Heart left ventricle (tissue), 16 donors: Measurements from ENCODE around the gene MLN. TPM values are rescaled to one million over a fixed set of nuclear protein-coding genes. Genes with fewer than 3 reads are reported as not detected.

Source experiments
- ATAC-seq, 4 donors: fragments of 200-7000 bp; cut with Tn5 transposase; one replicate each; pipeline ENCODE4 v1.9.1; 2020 to 2022; ENCODE audit warnings: moderate library complexity in 4 of 4, mild to moderate bottlenecking in 3 of 4, moderate number of reproducible peaks in 1 of 4
- DNase-seq, 5 donors: peaks; one replicate each; pipeline ENCODE4 v3.0.0-alpha.2; 2020
- H3K27ac ChIP-seq, 12 donors: fragments of 200-600 bp; sonication (generic) in 4 of 12; one replicate each; pipeline versions ENCODE4 v1.5.0 to v1.8.0; 2016 to 2022; ENCODE audit warnings: mild to moderate bottlenecking in 2 of 12
- H3K27me3 ChIP-seq, 9 donors: fragments of 200-600 bp; sonication (generic) in 2 of 9; one replicate each; pipeline versions ENCODE4 v1.5.1 to v1.8.0; 2016 to 2022; ENCODE audit warnings: mild to moderate bottlenecking in 3 of 9
- H3K36me3 ChIP-seq, 9 donors: fragments of 200-600 bp; sonication (generic) in 2 of 9; one replicate each; pipeline versions ENCODE4 v1.5.0 to v1.8.0; 2018 to 2022; ENCODE audit warnings: mild to moderate bottlenecking in 2 of 9
- H3K4me1 ChIP-seq, 12 donors: fragments of 200-600 bp; sonication (generic) in 4 of 12; one replicate each; pipeline versions ENCODE4 v1.5.0 to v1.8.0; 2016 to 2022; ENCODE audit warnings: mild to moderate bottlenecking in 3 of 12
- H3K4me3 ChIP-seq, 12 donors: fragments of 200-600 bp; sonication (generic) in 4 of 12; one replicate each; pipeline versions ENCODE4 v1.5.0 to v1.8.0; 2017 to 2022; ENCODE audit warnings: mild to moderate bottlenecking in 9 of 12, moderate library complexity in 4 of 12
- H3K9me3 ChIP-seq, 12 donors: fragments of 200-600 bp; sonication (generic) in 4 of 12; one replicate each; pipeline versions ENCODE4 v1.5.0 to v1.8.0; 2016 to 2022; ENCODE audit warnings: mild to moderate bottlenecking in 1 of 12
- CTCF ChIP-seq, 12 donors: fragments of 200-600 bp; sonication (generic) in 4 of 12; IDR thresholded peaks; one replicate each; pipeline versions ENCODE4 v1.5.0 to v1.8.0; 2018 to 2022; ENCODE audit warnings: antibody characterized with exemption in 12 of 12, mild to moderate bottlenecking in 5 of 12
- POLR2A ChIP-seq, 2 donors: fragments of 450-650 bp; IDR thresholded peaks; one replicate each; pipeline ENCODE4 v1.6.1; 2017; ENCODE audit warnings: antibody characterized with exemption in 2 of 2, mild to moderate bottlenecking in 2 of 2, moderate library complexity in 2 of 2
- WGBS, 4 donors: extraction: QIAGEN DNeasy Blood & Tissue Kit in 2 of 4; methylation state at CpG; one replicate each; pipeline versions ENCODE4 v1.1.5 to v1.1.7; 2013 to 2018; 5-methylcytosine and 5-hydroxymethylcytosine counted together
- intact Hi-C, 10 donors: fragments of 100-400 bp; cut with DNase I; formaldehyde crosslinking; loops; one replicate each; pipeline versions ENCODE4 v1.11.1 to v1.14.2; 2022
- polyA plus RNA-seq, 2 donors: library from polyadenylated mRNA; stranded (reverse); fragments of 200-250 nt; gene quantifications; one replicate each; pipeline ENCODE4 v1.2.3, GENCODE V29; 2013
- total RNA-seq, 9 donors: library from RNA; depleted of rRNA in 2 of 9; stranded (reverse); fragments of >200 nt in 2 of 9; fragmentation: NEBNext Ultra II Directional in 3 of 9; extraction: Animal tissue kit (Norgen Biotek cat#: 25700) in 3 of 9; gene quantifications; one replicate each; pipeline versions ENCODE4 v1.1.0 to v1.2.4, GENCODE V29; 2016 to 2023
- donor health status: ischemic (EF 13 %, LVEDD 7.1; RV severe dilation, severe dysfunction).
- donor health status: healthy with polysubstance abuse.
- donor health status: DM: no; HTN: yes; CAD: no.
- donor health status: DM: no; HTN: no; CAD: no.
- donor health status: ischemic (EF 25% LVEDD 6.9; RV normal size, moderate dysfunction).
- donor health status: ischemic (EF 25% LVEDD 5.7; RV mildly dilated, moderate dysfunction).
- donor health status: healthy.
- donor health status: DM: yes; HTN: yes; CAD: no.
- donor health status: ischemic (EF 35%, LVEDD 5.7; RV mildly dilated, moderate dysfunction).
- donor health status: nonischemic (EF 11% LVEDD 7.7; RV severe dilation, severe dysfunction).
- donor health status: DM: yes; HTN: yes; CAD: no.
- donor health status: PGD.
- donor health status: ischemic (EF 29% LVEDD 5.4; RV normal size, mild dysfunction).
- donor health status: nonischemic (EF 23%, LVEDD 6.1; RV moderate dilation, normal function).

The MLN gene
- total and polyA plus RNA-seq, 11 donors, result not detected

DNA sequence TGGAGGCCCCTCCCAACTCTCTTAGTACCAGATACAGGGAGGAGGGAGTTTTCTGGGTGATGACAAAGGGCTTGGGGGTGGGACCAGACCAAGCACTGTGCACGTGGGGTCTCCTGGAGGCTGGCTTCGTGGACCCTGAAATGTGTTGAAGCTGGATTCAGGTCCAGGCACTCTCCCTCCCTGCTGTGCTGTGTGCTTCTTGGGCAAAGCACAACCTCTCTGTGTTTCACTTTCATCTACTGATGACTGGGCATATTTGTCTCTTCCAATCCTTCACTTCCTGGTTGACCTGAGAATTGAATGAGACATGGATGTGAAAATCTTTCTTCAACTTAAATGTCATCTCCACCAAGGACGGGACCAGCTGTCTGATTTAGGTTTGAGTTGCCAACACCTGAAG, 14.5 kb upstream of the MLN start:
- Histone ChIP-seq H3K4me3 (no peak overlapping the region), H3K9me3 (no peaks in the 10 kb centered on the region), H3K36me3 (no peaks in the 10 kb centered on the region), H3K27me3 (peaks cover 2 to 43% (median 18%) of the 10 kb centered on the region in 9 donors), H3K4me1 (no peaks in the 10 kb centered on the region), H3K27ac (no peak overlapping the region)
- ATAC-seq, result no peak
- intact Hi-C loops, result no loop called here
- 58 to 67% (median 62%) methylated on average over 3 of the region's 3 CpGs for WGBS, 4 donors
- DNase-seq, result no peak
- TF ChIP-seq CTCF (IDR thresholded peaks at IDR 0.05) (no peak), POLR2A (IDR thresholded peaks at IDR 0.05) (no peak)

DNA sequence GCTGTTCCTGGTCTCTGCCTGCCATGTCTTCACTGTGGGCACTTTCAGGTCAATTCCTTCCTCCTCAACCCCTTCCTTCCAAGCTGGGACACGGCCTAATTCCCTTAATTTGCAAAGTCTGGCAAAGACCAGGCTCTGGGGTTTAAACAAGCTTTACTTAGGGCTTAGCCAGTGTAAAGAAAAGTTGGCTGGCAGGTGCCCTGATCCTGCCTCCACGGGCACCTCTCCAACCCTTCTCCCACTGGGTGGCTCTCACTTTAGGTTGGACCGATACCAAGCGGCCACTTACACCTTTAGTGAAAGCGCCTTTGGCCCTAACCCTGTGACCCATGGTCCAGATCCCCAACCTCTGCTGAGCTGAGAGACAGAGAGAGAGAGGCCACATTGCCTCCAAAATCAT, 13.7 kb upstream of the MLN start:
- DNase-seq (no peak), ATAC-seq (no peak)
- Histone ChIP-seq H3K9me3 (no peaks in the 10 kb centered on the region), H3K4me3 (no peak overlapping the region), H3K27ac (no peak overlapping the region), H3K4me1 (no peaks in the 10 kb centered on the region), H3K36me3 (no peaks in the 10 kb centered on the region), H3K27me3 (peaks cover 2 to 41% (median 22%) of the 10 kb centered on the region in 9 donors)
- TF ChIP-seq CTCF (IDR thresholded peaks at IDR 0.05) (no peak), POLR2A (IDR thresholded peaks at IDR 0.05) (no peak)
- 74 to 82% (median 80%) methylated on average over 5 of the region's 5 CpGs for WGBS, 4 donors
- intact Hi-C loops, result no loop called here

- H3K4me3 ChIP-seq, result no peak overlapping the region
- no peaks in the 10 kb centered on the region for H3K9me3 ChIP-seq
- intact Hi-C loops, result no loop called here
- WGBS, 4 donors, result 48 to 69% (median 62%) methylated on average over 8 of the region's 8 CpGs
- H3K36me3 ChIP-seq, result no peaks in the 10 kb centered on the region
- DNase-seq (peak in 1 of 5 donors; percentile 2), ATAC-seq (no peak)
- TF ChIP-seq POLR2A (IDR thresholded peaks at IDR 0.05), result no peak
- TF ChIP-seq CTCF (IDR thresholded peaks at IDR 0.05), result no peak
- H3K27ac ChIP-seq, result no peak overlapping the region
- H3K27me3 ChIP-seq, result peaks cover 2 to 41% (median 25%) of the 10 kb centered on the region in 9 donors
- H3K4me1 ChIP-seq, result no peaks in the 10 kb centered on the region
Observed at GRCh38 chr6:33816911-33817310, 13.1 kb upstream of the MLN start.

- TF ChIP-seq CTCF (IDR thresholded peaks at IDR 0.05) (no peak), POLR2A (IDR thresholded peaks at IDR 0.05) (no peak)
- H3K27ac ChIP-seq, result no peak overlapping the region
- H3K36me3 ChIP-seq, result no peaks in the 10 kb centered on the region
- peaks cover 2 to 45% (median 29%) of the 10 kb centered on the region in 9 donors for H3K27me3 ChIP-seq
- no peak for DNase-seq
- no peaks in the 10 kb centered on the region for H3K4me1 ChIP-seq
- no peaks in the 10 kb centered on the region for H3K9me3 ChIP-seq
- intact Hi-C loops, result no loop called here
- no peak overlapping the region for H3K4me3 ChIP-seq
- ATAC-seq, result peak in 1 of 4 donors; percentile 35
- 13 to 50% (median 35%) methylated on average over 1 of the region's 1 CpG for WGBS, 4 donors
Observed at GRCh38 chr6:33815854-33816253, 12.1 kb upstream of the MLN start.
